Lung (tissue), 12 donors: ENCODE measurements around the gene HIBADH. TPM values are rescaled to one million over a fixed set of nuclear protein-coding genes. Genes with fewer than 3 reads are reported as not detected.
A peak's percentile ranks its signal among the peaks of the same experiment; 100 is the strongest.
"Not testable (repeated sequence)": the region's sequence is repeated elsewhere in the genome, so short reads cannot be mapped to it uniquely, and the experiment has no call there.

ENCODE experiments used
- ATAC-seq: fragments of 200-7000 bp; cut with Tn5 transposase; one replicate; pipeline ENCODE4 v1.9.1; 2020; ENCODE audit warnings: moderate number of reproducible peaks; ENCODE audit not compliant: insufficient read depth, low FRiP score
- DNase-seq, 3 donors: peaks; one replicate each; pipeline ENCODE4 v3.0.0-alpha.2; 2013 to 2017
- H3K27ac ChIP-seq, 2 donors: one replicate each; pipeline ENCODE4 v1.5.1; 2013; ENCODE audit warnings: mild to moderate bottlenecking in 2 of 2, moderate library complexity in 2 of 2, control low read depth in 1 of 2, inconsistent platforms in 1 of 2, low read depth in 1 of 2, low read length in 1 of 2
- H3K27me3 ChIP-seq, 3 donors: one replicate each; pipeline ENCODE4 v1.5.1; 2013; ENCODE audit warnings: low read length in 2 of 3; ENCODE audit not compliant: control insufficient read depth in 3 of 3, insufficient read depth in 3 of 3
- H3K36me3 ChIP-seq, 4 donors: one replicate each; pipeline ENCODE4 v1.5.1; 2013; ENCODE audit warnings: low read length in 4 of 4, mild to moderate bottlenecking in 1 of 4, moderate library complexity in 1 of 4; ENCODE audit not compliant: control insufficient read depth in 4 of 4, insufficient read depth in 4 of 4
- H3K4me1 ChIP-seq, 5 donors: one replicate each; pipeline ENCODE4 v1.5.1; 2013; ENCODE audit warnings: low read length in 5 of 5, mild to moderate bottlenecking in 2 of 5, moderate library complexity in 1 of 5; ENCODE audit not compliant: control insufficient read depth in 5 of 5, insufficient read depth in 5 of 5
- H3K4me3 ChIP-seq: one replicate; pipeline ENCODE4 v1.5.1; 2013; ENCODE audit warnings: mild to moderate bottlenecking, control low read depth, moderate library complexity
- H3K9ac ChIP-seq, 2 donors: one replicate each; pipeline ENCODE4 v1.5.1; 2013; ENCODE audit warnings: low read length in 2 of 2, control low read depth in 1 of 2; ENCODE audit not compliant: insufficient read depth in 1 of 2
- H3K9me3 ChIP-seq, 4 donors: one replicate each; pipeline ENCODE4 v1.5.1; 2013; ENCODE audit warnings: low read length in 3 of 4, mild to moderate bottlenecking in 1 of 4, moderate library complexity in 1 of 4; ENCODE audit not compliant: control insufficient read depth in 4 of 4, insufficient read depth in 3 of 4
- WGBS, 2 donors: extraction: QIAGEN DNeasy Blood & Tissue Kit; methylation state at CpG; one replicate each; pipeline ENCODE4 v1.1.7; 2013; 5-methylcytosine and 5-hydroxymethylcytosine counted together
- polyA plus RNA-seq, 2 donors: library from polyadenylated mRNA; stranded (reverse); fragments of 200-250 nt; gene quantifications; one replicate each; pipeline ENCODE4 v1.2.1, GENCODE V29; 2013
- total RNA-seq, 2 donors: library from RNA; depleted of rRNA in 1 of 2; stranded (reverse); fragments of >200 nt in 1 of 2; gene quantifications; one replicate each; pipeline ENCODE4 v1.2.1, GENCODE V29; 2014 to 2021
- TF ChIP-seq, protein P1 (sequence below): IDR thresholded peaks from 2 replicates; pipeline ENCODE4 v1.5.1; 2012; ENCODE audit warnings: mild to moderate bottlenecking; ENCODE audit errors: control extremely low read depth, extremely low read depth
- donor health status: control.
- donor health status: control.
- donor health status: Bipolar disorder and iron deficiency.
- donor health status: healthy.
- donor health status: DM: yes; HTN: yes; CAD: no.

Gene HIBADH
- total and polyA plus RNA-seq, 4 donors: 13.7 to 39.2 (median 17.4) TPM

- Histone ChIP-seq H3K27ac (no peak overlapping the region), H3K9me3 (no peaks in the 10 kb centered on the region), H3K4me1 (peaks cover 0 to 22% (median 7%) of the 10 kb centered on the region in 5 donors), H3K4me3 (no peak overlapping the region), H3K9ac (no peak overlapping the region), H3K27me3 (peaks cover 0 to 4% (median 0%) of the 10 kb centered on the region in 3 donors), H3K36me3 (peaks cover 0 to 5% (median 4%) of the 10 kb centered on the region in 4 donors)
- TF ChIP-seq, protein P1, sequence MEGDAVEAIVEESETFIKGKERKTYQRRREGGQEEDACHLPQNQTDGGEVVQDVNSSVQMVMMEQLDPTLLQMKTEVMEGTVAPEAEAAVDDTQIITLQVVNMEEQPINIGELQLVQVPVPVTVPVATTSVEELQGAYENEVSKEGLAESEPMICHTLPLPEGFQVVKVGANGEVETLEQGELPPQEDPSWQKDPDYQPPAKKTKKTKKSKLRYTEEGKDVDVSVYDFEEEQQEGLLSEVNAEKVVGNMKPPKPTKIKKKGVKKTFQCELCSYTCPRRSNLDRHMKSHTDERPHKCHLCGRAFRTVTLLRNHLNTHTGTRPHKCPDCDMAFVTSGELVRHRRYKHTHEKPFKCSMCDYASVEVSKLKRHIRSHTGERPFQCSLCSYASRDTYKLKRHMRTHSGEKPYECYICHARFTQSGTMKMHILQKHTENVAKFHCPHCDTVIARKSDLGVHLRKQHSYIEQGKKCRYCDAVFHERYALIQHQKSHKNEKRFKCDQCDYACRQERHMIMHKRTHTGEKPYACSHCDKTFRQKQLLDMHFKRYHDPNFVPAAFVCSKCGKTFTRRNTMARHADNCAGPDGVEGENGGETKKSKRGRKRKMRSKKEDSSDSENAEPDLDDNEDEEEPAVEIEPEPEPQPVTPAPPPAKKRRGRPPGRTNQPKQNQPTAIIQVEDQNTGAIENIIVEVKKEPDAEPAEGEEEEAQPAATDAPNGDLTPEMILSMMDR: no peak
- WGBS, 2 donors: 44 to 85% methylated on average over 4 of the region's 4 CpGs
- DNase-seq (peak in 1 of 3 donors; percentile 22), ATAC-seq (no peak)
These were observed 21.0 kb downstream of the HIBADH start for GRCh38 chr7:27641581-27642230.

GRCh38 chr7:27640884-27641574 is 21.7 kb downstream of the HIBADH start:
- peaks cover 0 to 4% (median 0%) of the 10 kb centered on the region in 3 donors for H3K27me3 ChIP-seq
- ATAC-seq: no peak
- H3K4me1 ChIP-seq: peaks cover 0 to 28% (median 7%) of the 10 kb centered on the region in 5 donors
- no peak overlapping the region for H3K4me3 ChIP-seq
- peak; percentile 65 to 92 (median 86) for DNase-seq
- no peak overlapping the region for H3K9ac ChIP-seq
- H3K36me3 ChIP-seq: peaks cover 0 to 5% (median 2%) of the 10 kb centered on the region in 4 donors
- no peak overlapping the region for H3K27ac ChIP-seq
- TF ChIP-seq, protein P1: no peak
- H3K9me3 ChIP-seq: no peaks in the 10 kb centered on the region
- WGBS, 2 donors: 45 to 64% methylated on average over 5 of the region's 5 CpGs

GRCh38 chr7:27639851-27640250 is 22.8 kb downstream of the HIBADH start:
- Histone ChIP-seq H3K36me3 (peaks cover 0 to 5% (median 1%) of the 10 kb centered on the region in 4 donors), H3K9ac (no peak overlapping the region), H3K4me1 (peaks cover 0 to 38% (median 13%) of the 10 kb centered on the region in 5 donors), H3K27ac (no peak overlapping the region), H3K9me3 (no peaks in the 10 kb centered on the region), H3K27me3 (peaks cover 0 to 8% (median 0%) of the 10 kb centered on the region in 3 donors), H3K4me3 (no peak overlapping the region)
- DNase-seq: no peak
- 96 to 97% methylated on average over 6 of the region's 6 CpGs for WGBS, 2 donors
- ATAC-seq: no peak
- TF ChIP-seq, protein P1: no peak

GRCh38 chr7:27639048-27639447 is 23.6 kb downstream of the HIBADH start:
- 98 to 100% methylated on average over 1 of the region's 1 CpG for WGBS, 2 donors
- ATAC-seq, H3K9ac ChIP-seq, H3K27ac ChIP-seq, H3K36me3 ChIP-seq, H3K9me3 ChIP-seq, H3K4me3 ChIP-seq, DNase-seq: not testable (repeated sequence)
- H3K27me3 ChIP-seq: peaks cover 0 to 11% (median 0%) of the 10 kb centered on the region in 3 donors
- H3K4me1 ChIP-seq: peaks cover 2 to 45% (median 13%) of the 10 kb centered on the region in 5 donors
